ENCODE data around the gene ST6GAL1.

DNA sequence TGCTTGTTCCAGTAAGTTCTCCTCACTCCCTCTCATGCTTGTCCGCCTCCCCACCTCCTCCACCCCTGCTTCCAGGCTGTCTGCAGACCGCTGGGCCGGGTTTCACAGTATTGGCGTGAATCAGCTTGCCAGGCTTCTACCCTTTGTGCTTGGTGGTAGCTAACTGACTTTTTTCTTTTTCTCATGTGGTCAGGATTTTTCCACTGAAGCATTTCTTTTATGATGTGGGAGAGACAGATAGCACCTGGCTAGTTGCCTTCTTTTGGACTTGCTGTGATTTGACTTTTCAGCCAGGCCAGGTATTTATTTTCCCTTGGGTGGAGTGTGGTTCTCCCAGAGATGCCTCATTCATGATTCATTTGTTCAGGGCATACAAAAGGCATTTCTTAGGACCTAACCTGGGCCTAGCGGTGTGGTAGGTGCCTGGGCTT lies 60.6 kb downstream of the ST6GAL1 start:
- TF ChIP-seq, protein P1, sequence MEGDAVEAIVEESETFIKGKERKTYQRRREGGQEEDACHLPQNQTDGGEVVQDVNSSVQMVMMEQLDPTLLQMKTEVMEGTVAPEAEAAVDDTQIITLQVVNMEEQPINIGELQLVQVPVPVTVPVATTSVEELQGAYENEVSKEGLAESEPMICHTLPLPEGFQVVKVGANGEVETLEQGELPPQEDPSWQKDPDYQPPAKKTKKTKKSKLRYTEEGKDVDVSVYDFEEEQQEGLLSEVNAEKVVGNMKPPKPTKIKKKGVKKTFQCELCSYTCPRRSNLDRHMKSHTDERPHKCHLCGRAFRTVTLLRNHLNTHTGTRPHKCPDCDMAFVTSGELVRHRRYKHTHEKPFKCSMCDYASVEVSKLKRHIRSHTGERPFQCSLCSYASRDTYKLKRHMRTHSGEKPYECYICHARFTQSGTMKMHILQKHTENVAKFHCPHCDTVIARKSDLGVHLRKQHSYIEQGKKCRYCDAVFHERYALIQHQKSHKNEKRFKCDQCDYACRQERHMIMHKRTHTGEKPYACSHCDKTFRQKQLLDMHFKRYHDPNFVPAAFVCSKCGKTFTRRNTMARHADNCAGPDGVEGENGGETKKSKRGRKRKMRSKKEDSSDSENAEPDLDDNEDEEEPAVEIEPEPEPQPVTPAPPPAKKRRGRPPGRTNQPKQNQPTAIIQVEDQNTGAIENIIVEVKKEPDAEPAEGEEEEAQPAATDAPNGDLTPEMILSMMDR (conservative IDR thresholded peaks at IDR 0.05; ENCODE audit: low read depth, low read length): no peak
- no peak for TF ChIP-seq EZH2 (IDR thresholded peaks at IDR 0.05; ENCODE audit: borderline replicate concordance, low read depth, low read length, poor library complexity, severe bottlenecking)

All from A673 (cell line).